Epithelial cell of esophagus (primary cell): ENCODE data around the gene FRAS1.

Experiments used
- DNase-seq: peaks from one replicate; pipeline ENCODE4 v3.0.0; 2010; ENCODE audit warnings: low read depth
- H3K4me3 ChIP-seq: 2 replicates; pipeline ENCODE4 v1.5.1; 2011; ENCODE audit warnings: mild to moderate bottlenecking, low read length, control low read depth
- CTCF ChIP-seq: IDR thresholded peaks from 2 replicates; pipeline ENCODE4 v1.5.1; 2011; ENCODE audit warnings: low read depth, mild to moderate bottlenecking, low read length, control low read depth, inconsistent platforms; ENCODE audit not compliant: insufficient read depth; ENCODE audit errors: missing control alignments

Gene FRAS1

GRCh38 chr4:78059524-78059889 is 2.4 kb downstream of the FRAS1 start:
- TF ChIP-seq CTCF: peak; percentile 81
- DNase-seq: peak; percentile 88
- peak overlapping the region; percentile 72 for H3K4me3 ChIP-seq

GRCh38 chr4:78059938-78060337 is 2.8 kb downstream of the FRAS1 start:
- TF ChIP-seq CTCF: no peak
- H3K4me3 ChIP-seq: no peak overlapping the region
- no peak for DNase-seq

- TF ChIP-seq CTCF: no peak
- peak; percentile 74 for DNase-seq
- H3K4me3 ChIP-seq: no peak overlapping the region
These were observed 4.9 kb downstream of the FRAS1 start for GRCh38 chr4:78061939-78062570.

- H3K4me3 ChIP-seq: no peak overlapping the region
- DNase-seq: no peak
- no peak for TF ChIP-seq CTCF
These were observed 8.5 kb downstream of the FRAS1 start for GRCh38 chr4:78065508-78066192.

- no peak for DNase-seq
These were observed 11.4 kb downstream of the FRAS1 start for GRCh38 chr4:78068481-78068880.

GRCh38 chr4:78069319-78069718 is 12.2 kb downstream of the FRAS1 start:
- DNase-seq: no peak
- TF ChIP-seq CTCF: no peak
- H3K4me3 ChIP-seq: no peak overlapping the region

More at GRCh38 chr4:78068481-78068880, 11.4 kb downstream of the FRAS1 start:
- no peak overlapping the region for H3K4me3 ChIP-seq
- TF ChIP-seq CTCF: no peak

GRCh38 chr4:78069859-78070258 is 12.7 kb downstream of the FRAS1 start:
- TF ChIP-seq CTCF: no peak
- no peak overlapping the region for H3K4me3 ChIP-seq
- DNase-seq: no peak
